Coronary artery (tissue), 2 donors: ENCODE data around the gene DPYSL5.

ENCODE experiments used
- DNase-seq: peaks from one replicate; pipeline ENCODE4 v3.0.0-alpha.2; 2017; ENCODE audit warnings: low spot score
- H3K27ac ChIP-seq, 2 donors: fragments of 200-600 bp; sonication (generic); one replicate each; pipeline ENCODE4 v1.5.1; 2016 to 2019
- H3K4me3 ChIP-seq: fragments of 200-600 bp; sonication (generic); 2 replicates; pipeline ENCODE4 v1.5.1; 2016; ENCODE audit warnings: mild to moderate bottlenecking, moderate library complexity
- CTCF ChIP-seq: fragments of 200-600 bp; sonication (generic); IDR thresholded peaks from one replicate; pipeline ENCODE4 v1.5.1; 2019; ENCODE audit warnings: antibody characterized with exemption

The DPYSL5 gene

GRCh38 chr2:26818972-26819371 lies 29.0 kb upstream of the DPYSL5 start:
- Histone ChIP-seq H3K4me3 (no peak overlapping the region), H3K27ac (no peak overlapping the region)
- no peak for TF ChIP-seq CTCF
- no peak for DNase-seq

- TF ChIP-seq CTCF, result no peak
- Histone ChIP-seq H3K4me3 (no peak overlapping the region), H3K27ac (no peak overlapping the region)
- no peak for DNase-seq
Measured at GRCh38 chr2:26820932-26821331, 27.0 kb upstream of the DPYSL5 start.

GRCh38 chr2:26822877-26823276 lies 25.1 kb upstream of the DPYSL5 start:
- H3K27ac ChIP-seq, result no peak overlapping the region
- no peak for TF ChIP-seq CTCF
- no peak overlapping the region for H3K4me3 ChIP-seq
- DNase-seq, result no peak

GRCh38 chr2:26838121-26838906 lies 9.6 kb upstream of the DPYSL5 start:
- no peak for DNase-seq
- no peak for TF ChIP-seq CTCF
- H3K4me3 ChIP-seq, result no peak overlapping the region

GRCh38 chr2:26840937-26841610 lies 6.9 kb upstream of the DPYSL5 start:
- Histone ChIP-seq H3K4me3 (no peak overlapping the region), H3K27ac (no peak overlapping the region)
- no peak for TF ChIP-seq CTCF
- no peak for DNase-seq

More at GRCh38 chr2:26838121-26838906, 9.6 kb upstream of the DPYSL5 start:
- no peak overlapping the region for H3K27ac ChIP-seq

GRCh38 chr2:26843041-26843440 lies 4.9 kb upstream of the DPYSL5 start:
- Histone ChIP-seq H3K4me3 (no peak overlapping the region), H3K27ac (no peak overlapping the region)
- DNase-seq, result no peak
- TF ChIP-seq CTCF, result no peak

GRCh38 chr2:26845021-26845420 lies 2.9 kb upstream of the DPYSL5 start:
- H3K4me3 ChIP-seq, result no peak overlapping the region
- no peak overlapping the region for H3K27ac ChIP-seq
- no peak for DNase-seq
- no peak for TF ChIP-seq CTCF
